GM18508 (cell line): ENCODE results near the gene PPIP5K2.
A peak's percentile ranks its signal among the peaks of the same experiment; 100 is the strongest.
"Not testable (repeated sequence)": the region's sequence is repeated elsewhere in the genome, so short reads cannot be mapped to it uniquely, and the experiment has no call there.

Experiments
- ATAC-seq: cut with Tn5 transposase; IDR thresholded peaks from one replicate; pipeline ENCODE4 v1.9.1; 2021; ENCODE audit warnings: moderate number of reproducible peaks; ENCODE audit not compliant: insufficient read depth, unreplicated experiment

The PPIP5K2 gene

DNA sequence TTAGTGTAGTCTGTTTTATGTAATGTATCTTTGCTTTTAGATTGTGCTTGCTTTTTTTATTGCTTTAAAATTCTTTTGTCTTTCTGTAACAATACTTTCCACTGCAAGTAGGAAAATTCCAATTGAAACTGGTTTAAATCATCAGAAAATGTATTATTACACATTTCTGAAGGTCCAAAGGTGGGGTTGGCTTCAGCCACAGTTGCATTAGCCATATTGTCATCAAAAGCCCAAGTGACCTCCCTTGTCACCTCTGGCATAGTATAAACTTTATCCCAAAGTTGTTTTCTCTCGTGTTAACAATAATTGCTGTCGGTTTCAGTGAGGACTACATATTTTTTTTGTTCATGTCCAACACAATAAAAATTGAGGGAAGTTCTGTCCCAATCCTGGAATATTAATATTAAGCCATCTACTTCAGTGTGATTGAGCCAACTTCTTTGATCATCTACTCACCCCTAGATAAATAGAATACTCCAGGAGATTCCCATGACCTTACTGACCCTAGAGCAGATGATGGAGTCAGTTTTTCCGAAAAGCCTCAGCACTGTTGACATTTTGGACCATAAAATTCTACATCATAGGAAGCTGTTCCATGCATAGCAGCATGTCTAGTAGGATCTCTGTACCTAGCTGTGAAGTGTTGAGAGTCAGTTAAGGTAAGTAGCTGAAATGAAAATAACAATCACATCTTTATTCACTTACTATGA is 86.0 kb downstream of the PPIP5K2 start:
- no peak for ATAC-seq

DNA sequence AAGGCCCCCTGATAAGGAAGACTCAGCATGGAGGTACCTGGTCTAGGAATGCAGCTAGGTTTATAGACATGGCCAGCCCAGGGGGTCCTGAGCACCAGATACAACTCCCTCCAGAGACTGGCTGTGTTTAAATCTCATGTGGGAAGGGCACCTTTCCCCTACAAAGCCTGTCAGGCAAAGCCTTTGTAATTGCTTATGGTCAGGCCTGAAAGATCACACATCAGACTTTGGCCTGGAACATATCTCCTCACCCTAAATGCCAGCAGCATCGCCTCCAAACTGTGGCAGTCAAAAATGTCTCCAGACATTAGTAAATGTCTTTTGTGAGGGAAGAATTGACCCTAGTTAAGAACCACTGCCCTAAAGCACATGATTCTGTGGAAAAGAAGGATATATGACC is 86.9 kb downstream of the PPIP5K2 start:
- ATAC-seq, result no peak

DNA sequence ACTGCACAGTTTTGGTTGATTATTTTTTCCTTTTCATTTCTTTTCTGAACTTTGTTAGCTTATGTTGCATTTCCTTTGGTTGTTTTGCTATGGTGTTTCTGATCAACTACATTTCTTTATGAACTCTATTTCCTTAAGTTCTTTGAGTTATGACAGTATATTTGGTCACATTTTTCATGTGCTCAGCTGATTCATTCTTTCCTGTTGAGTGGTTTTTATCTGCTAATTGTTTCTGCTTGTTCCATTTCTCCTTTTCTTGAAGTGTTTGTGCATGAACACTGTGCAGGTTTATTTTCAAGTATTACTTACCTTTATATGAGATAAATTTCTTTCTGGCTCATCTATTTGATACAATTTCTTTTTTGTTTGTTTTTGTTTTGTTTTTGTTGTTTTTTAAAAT is 87.6 kb downstream of the PPIP5K2 start:
- no peak for ATAC-seq

DNA sequence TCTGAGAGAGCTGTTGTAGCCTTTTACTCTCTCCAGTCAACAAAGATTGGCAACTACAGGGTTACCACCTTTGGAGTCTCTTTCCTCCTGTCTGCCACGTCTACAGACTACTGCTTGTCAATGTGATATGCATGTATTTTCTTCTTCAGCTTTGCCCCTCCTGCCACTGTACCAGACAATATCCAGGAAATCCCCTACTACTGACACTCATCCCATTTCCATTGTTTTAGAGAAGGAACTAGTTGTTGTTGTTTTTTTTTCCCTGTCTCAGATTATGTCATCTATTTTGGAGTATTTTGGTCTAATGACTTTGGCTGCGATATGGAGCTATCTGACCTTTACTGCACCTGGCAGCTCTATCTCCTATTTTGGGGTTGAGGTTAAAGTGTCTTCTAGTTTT is 88.4 kb downstream of the PPIP5K2 start:
- no peak for ATAC-seq

DNA sequence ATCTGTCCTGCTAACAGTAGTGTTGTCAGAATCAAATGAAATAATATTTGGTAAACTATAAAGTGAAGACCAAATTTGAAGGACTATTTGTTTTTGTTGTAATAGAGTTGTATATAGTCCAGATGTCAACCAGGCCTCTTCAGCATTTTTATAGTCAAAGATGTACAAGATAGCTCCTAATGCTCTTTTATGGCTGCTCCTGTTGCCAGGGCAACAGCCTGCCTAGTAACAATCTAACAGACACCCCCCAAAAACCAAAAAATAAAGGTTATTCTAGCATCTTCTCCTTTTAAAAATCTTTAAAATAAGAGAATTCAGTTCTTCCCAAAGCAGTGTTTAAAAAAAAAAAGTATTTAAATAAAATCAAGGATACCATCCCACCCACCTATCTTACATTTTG is 89.0 kb downstream of the PPIP5K2 start:
- ATAC-seq, result no peak

DNA sequence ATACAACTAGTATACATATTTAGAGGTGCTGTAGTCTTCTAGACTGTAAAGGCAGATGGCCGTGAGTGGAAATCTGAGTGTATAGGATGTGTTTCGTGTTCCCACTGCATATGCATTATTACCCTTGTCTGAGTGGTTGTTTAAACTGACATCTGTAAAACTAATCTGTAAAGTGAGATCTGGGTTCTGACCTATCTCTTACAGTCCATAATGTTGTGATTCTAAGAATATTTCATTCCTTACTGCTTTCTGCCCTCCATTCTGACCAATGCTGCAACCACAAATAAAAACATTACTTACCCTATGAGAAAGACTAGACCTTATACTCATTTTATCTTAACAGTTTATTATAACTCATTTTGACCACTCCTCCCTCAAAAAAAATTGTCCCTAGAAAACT is 90.9 kb downstream of the PPIP5K2 start:
- ATAC-seq, result no peak

DNA sequence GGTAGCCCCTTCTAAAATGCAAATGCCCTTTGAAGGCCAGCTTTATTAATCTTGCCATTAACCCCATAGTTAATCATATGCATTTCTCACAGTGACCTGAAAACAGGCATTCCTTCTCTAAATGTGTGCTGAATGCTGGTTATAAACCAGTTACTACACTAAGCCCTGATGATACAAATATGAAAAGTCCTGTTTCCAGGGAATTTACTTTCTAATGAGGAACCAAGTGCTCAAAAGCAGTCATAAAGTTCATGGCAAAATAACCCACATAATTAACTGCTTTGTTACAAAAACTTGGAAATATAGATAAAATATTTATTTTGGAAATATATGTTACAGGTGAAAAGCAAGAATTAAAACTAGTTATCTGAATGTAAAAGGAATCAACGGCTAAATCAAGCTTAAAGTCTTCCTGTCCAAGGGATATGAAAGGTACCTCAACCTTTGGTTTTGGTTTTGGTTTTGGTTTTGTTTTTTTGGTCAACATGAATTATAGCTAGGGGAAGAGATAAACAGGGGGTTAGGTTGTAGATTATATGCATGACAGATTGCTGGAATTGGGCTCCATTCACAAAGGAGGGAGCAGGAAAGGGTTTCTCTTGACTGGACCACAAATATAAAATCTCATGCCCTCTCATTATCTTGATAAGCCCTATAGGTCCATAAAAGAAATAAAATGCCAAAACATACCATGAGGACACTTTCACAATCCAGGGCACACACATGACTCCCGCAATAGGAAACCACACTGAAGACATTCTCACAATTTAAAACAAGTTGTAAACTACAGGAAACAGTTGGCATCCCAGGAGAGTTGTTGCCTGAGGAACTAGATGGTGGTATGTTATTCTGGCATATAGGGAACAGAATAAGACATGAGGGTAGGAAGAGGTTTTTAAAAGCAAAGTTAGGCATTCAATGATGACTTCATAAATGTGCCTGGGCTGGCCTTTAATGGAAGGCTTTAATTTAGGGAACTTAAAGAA is 91.8 kb downstream of the PPIP5K2 start:
- ATAC-seq, result peak; percentile 65

DNA sequence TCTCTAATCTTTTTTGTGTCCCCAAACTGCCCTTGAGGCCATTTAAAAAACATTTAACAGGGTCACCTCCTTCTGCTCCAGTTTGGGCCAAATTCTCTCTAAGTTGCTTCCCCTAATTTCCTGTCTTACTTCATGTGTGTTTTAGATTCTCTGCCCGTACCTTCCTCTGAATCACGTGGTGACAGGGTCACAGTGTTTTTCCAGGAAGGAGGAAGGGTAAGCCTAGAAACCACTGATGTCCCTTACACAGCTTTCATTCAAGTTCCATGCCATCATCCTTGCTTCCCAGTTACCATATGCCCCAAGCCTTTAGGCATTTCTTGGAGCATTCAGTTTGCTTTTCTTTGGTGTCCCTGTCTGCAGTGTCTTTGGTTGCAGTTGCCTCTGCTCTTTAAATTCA is 96.0 kb downstream of the PPIP5K2 start:
- ATAC-seq, result no peak

DNA sequence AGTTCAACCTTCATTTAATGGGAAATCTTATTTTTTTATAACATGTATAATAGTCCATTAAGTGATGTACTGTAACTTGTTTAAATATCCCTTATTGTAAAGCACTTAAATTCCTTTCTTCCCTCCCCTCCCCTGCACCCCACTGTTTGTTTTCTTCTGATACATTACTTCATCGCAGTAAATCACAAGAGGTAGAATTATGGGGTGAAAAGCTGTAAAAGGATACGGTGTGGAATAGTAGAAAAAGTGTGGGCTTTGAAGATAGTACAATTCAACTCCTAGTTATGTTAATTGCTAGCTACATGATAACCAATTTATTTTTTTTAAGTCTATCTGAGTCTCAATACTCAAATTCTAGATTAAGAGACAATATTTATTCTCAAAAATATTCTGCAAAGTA is 96.6 kb downstream of the PPIP5K2 start:
- ATAC-seq, result no peak

DNA sequence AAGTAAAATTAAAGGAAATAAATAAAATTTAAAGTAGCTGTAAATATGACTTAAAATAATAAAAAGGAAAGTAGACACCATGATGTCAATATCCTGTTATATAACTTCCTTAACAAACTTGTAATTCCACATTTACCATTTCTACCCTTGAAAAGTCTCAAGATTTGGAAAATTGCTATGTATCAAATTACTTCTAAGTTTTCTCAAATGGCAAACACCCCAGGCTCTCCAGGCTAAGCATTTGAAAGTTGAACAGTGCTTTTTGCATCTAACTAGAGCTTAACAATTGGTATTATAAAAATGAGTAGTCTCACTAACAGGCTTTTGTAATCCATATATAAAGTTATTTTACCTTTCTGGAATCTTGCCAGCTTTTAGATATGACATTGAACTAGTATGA is 97.0 kb downstream of the PPIP5K2 start:
- no peak for ATAC-seq

DNA sequence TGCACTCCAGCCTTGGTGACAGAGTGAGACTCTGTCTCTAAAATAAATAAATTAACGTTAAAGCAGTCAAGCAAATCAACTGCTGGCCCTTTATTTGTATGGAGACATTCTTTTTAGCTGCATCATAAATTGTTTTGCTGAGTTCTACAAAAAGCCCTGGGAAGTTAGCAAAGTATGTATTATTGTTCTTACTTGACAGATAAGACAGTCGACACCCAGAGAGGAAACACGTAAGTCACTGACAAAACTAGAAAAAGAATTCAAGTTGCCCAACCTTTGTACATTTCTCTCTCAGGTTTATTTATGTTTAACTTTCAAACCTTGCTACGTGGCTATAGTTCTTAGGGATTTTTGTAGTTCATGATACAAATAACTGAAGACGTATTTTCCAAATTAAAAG is 98.1 kb downstream of the PPIP5K2 start:
- ATAC-seq, result no peak

DNA sequence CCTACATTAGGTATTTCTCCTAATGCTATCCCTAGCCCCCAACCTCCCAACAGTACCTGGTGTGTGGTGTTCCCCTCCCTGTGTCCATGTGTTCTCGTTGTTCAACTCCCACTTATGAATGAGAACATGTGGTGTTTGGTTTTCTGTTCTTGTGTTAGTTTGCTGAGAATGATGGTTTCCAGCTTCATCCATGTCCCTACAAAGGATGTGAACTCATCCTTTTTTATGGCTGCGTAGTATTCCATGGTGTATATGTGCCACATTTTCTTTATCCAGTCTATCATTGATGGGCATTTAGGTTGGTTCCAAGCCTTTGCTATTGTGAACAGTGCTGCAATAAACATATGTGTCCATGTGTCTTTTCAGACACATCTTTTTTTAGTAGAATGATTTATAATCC is 99.0 kb downstream of the PPIP5K2 start:
- not testable (repeated sequence) for ATAC-seq

DNA sequence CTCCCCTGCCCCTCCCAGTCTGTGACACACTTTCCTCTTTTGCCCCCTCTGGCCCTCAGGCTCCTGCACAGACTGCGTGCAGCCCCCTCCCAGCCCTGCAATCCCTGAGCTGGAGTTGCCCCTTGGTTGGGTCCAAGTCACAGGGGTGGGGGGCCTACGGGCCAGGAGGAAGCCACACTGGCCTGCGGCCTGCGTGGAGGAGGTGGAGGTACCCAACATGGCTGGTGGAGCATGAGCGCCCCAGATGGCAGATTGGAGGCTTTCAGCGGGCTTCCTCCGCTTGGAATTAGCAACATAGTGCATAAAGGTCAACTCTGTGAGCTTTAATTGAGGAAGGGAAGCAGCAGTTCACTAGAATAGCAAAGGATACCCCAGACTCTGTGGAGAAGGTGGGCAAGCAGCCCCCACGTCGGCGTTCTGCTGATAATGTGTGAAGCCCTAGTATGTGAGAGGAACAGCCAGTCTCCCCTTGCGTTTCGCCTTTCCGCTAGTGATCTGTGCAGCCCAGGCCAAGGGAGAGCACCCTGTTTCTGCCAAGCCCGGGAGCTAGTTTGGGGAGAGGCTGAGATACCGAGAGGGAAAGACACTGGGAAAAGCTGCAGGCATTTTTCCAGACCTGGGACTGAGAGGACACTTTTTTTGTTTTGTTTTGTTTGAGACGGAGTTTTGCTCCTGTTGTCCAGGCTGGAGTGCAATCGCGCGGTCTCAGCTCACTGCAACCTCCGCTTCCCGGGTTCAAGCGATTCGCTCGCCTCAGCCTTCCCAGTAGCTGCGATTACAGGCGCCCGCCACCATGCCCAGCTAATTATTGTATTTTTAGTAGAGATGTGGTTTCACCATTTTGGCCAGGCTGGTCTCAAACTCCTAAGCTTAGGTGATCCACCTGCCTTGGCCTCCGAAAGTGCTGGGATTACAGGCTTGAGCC is 103.2 kb downstream of the PPIP5K2 start:
- no peak for ATAC-seq

DNA sequence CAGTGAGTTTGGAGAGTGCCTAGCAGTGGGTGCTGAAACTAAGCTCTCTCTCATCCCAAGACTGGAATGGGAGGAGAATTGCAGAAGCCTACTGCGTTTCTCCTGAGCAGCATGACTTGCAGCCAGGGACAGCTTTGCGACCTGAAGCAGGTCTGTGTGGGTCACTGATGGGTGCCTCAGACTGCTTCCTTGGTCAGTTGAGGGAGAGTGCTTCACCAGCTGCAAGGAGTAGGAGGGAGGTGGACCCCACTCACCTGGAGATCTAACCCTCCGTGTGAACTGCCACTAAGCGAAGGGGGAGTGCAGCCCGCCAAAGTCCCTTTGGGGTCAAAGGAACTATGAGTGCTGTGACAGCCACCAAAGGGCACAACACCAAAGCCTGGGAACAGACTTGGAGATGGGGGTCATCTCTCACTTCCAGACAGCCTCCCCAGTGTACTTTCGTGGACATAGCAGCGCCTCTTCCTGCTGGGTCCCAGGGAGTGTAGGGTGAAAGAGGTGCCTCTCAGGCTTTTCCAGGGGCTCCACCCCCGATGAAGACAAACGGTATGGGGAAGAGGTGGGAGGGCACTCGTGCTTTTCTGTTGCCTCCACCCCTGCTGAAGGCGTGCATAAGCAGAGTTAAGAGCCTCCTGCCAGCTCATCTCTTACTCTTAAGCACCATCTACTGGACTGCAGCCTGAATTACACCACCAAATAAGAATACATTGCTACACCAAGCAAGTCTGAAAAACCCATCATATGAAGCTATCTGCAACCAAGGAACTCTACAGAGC is 104.2 kb downstream of the PPIP5K2 start:
- ATAC-seq, result no peak

DNA sequence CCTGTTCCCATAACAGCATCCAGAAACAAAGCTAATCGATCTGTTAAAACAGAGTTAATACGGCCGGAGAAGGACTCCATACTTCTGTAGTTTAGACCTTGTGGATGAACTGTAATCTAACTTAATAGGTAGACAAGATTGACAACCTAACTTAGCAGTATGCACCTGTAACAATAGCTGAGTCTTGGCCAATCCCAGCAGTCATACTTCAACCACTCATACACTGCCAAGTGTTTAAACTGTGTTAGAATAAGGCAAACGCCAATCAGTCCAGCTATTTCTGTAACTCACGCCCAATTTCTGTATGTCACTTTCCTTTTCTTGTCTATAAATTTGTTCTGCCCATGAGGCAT is 104.8 kb downstream of the PPIP5K2 start:
- ATAC-seq, result no peak

DNA sequence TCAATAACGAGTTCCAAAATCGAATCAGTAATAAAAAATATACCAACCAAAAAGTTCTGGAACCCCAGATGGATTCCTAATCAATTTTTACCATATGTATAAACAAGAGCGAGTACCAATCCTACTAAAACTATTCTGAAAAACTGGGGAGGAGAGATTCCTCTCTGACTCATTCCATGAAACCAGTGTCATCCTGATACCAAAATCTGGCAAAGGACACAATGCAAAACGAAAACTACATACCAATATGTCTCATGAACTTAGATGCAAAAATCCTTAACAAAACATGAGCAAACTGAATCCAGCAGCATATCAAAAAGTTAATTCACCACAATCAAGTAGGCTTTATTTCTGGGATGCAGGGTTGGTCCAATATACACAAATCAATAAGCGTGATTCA is 108.0 kb downstream of the PPIP5K2 start:
- no peak for ATAC-seq

DNA sequence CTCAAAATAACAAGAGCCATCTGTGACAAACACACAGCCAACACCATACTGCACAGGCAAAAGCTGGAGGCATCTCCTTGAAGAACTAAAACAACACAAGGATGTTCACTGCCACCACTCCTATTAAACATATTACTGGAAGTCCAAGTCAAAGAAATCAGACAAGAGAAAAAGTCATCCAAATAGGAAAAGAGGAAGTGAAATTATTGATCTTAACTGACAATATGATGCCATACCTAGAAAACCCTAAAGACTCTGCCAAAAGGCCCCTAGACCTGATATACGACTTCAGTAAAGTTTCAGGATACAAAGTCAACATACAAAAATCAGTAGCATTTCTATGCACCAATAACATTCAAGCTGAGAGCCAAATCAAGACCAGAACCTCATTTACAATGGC is 108.5 kb downstream of the PPIP5K2 start:
- no peak for ATAC-seq

DNA sequence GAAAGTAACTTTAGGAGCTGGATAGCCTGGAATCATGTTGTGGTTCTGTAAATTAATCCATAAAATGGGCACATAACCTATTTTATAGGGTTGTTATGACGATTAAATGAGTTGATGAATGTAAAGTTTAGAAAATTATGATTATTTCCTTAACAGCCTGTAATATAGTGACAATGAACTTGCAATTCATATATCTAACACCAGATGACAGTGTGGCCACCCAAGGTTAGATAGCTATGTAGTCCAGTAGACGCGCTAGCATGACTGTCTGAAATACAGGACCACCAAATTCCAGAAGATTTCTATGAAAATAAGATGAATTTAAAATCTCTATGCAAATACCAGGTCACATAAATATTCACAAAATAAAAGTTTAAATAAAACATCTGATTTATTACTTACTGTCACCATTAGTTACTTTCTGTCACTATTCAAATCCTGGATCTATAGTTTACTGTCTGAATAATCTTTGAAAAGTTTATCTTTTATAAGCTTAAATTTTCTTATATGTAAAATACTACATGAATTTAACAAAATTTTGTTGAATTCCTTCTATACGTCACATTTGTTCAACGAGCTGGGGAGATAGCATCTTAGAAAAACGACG is 112.4 kb downstream of the PPIP5K2 start:
- peak; percentile 72 for ATAC-seq

DNA sequence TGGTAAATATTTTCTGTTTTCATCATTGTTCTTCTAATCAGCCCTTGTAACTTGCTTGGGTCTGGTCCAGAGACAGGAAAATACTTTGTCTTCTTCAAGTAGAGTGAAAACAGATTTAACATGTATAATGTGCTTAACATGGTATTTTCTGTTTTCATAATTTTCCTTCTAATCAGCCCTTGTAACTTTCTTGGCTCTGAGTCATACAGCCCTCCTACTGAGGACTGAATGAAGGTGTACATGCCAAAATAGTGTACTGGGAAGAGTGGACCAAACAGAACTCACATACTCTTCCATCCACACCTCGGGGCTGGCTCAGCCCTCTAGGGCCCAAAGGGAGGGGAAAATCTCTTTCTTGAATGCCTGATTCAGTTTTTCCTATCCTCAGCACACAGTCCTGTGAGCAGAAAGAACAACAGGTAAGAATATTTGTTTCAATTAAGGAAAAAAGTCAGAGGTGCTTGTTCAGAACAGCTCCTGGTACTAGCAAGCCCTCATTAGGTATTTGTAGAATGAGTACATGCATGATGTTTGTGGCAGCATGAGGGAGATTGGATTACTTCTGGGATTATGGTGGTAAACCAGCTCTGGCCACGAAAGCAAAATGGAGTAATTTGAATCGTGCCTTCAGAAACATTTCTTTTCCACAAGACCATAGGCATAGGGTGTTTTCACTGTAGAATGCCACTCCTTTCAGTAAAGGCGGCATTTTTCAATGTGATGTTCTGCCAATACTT is 114.3 kb downstream of the PPIP5K2 start:
- no peak for ATAC-seq
